Neural cell (in vitro differentiated cells): ENCODE measurements around the gene TIPRL. TPM values are rescaled to one million over a fixed set of nuclear protein-coding genes. Genes with fewer than 3 reads are reported as not detected.
"Not testable (repeated sequence)": the region's sequence is repeated elsewhere in the genome, so short reads cannot be mapped to it uniquely, and the experiment has no call there.

Experiments
- H2AFZ ChIP-seq: fragments of 200-600, 300-800 bp; sonication (generic), shearing (Covaris generic); 2 replicates; pipeline ENCODE4 v1.6.0; 2014; ENCODE audit warnings: low read depth, mild to moderate bottlenecking, antibody characterized with exemption, low read length, moderate library complexity
- H3F3A ChIP-seq: fragments of 200-600 bp; shearing (Covaris generic); 2 replicates; pipeline ENCODE4 v1.6.1; 2016; ENCODE audit warnings: mild to moderate bottlenecking, moderate library complexity, mixed read lengths, antibody characterized with exemption, low read length; ENCODE audit not compliant: insufficient read depth, poor library complexity, severe bottlenecking
- H3K27ac ChIP-seq: fragments of 200-600, 300-800 bp; sonication (generic), shearing (Covaris generic); 2 replicates; pipeline ENCODE4 v1.5.1; 2014; ENCODE audit warnings: mild to moderate bottlenecking, low read length, moderate library complexity
- H3K27me3 ChIP-seq: fragments of 300-800, 200-600 bp; sonication (generic), shearing (Covaris generic); 2 replicates; pipeline ENCODE4 v1.6.0; 2014; ENCODE audit warnings: mild to moderate bottlenecking, low read depth, low read length, moderate library complexity; ENCODE audit not compliant: insufficient read depth
- H3K36me3 ChIP-seq: fragments of 300-800, 200-600 bp; sonication (generic), shearing (Covaris generic); 2 replicates; pipeline ENCODE4 v1.5.1; 2014; ENCODE audit warnings: mild to moderate bottlenecking, antibody characterized with exemption, low read length, moderate library complexity; ENCODE audit not compliant: insufficient read depth
- H3K4me2 ChIP-seq: fragments of 300-800, 200-600 bp; sonication (generic), shearing (Covaris generic); 2 replicates; pipeline ENCODE4 v1.6.0; 2014; ENCODE audit warnings: mild to moderate bottlenecking, low read length
- H3K4me3 ChIP-seq: fragments of 300-800, 200-600 bp; sonication (generic), shearing (Covaris generic); 2 replicates; pipeline ENCODE4 v1.5.1; 2014; ENCODE audit warnings: mild to moderate bottlenecking, low read length, moderate library complexity
- H3K79me2 ChIP-seq: fragments of 200-600 bp; shearing (Covaris generic); replicated peaks from 2 replicates; pipeline ENCODE4 v1.6.0; 2014; ENCODE audit warnings: mild to moderate bottlenecking, low read length, moderate library complexity; ENCODE audit not compliant: insufficient read depth
- H3K9ac ChIP-seq: fragments of 300-800, 200-600 bp; sonication (generic), shearing (Covaris generic); 2 replicates; pipeline ENCODE4 v1.6.1; 2016; ENCODE audit warnings: mild to moderate bottlenecking, low read length, mixed read lengths
- H3K9me2 ChIP-seq: fragments of 200-600 bp; shearing (Covaris generic); 2 replicates; pipeline ENCODE4 v1.6.1; 2016; ENCODE audit warnings: mild to moderate bottlenecking, low read length, mixed read lengths; ENCODE audit not compliant: insufficient read depth
- H3K9me3 ChIP-seq: fragments of 200-600, 300-800 bp; sonication (generic), shearing (Covaris generic); 2 replicates; pipeline ENCODE4 v1.6.1; 2016; ENCODE audit warnings: mild to moderate bottlenecking, mixed run types, low read length, moderate library complexity, mixed read lengths
- H4K20me1 ChIP-seq: fragments of 200-600 bp; shearing (Covaris generic); 2 replicates; pipeline ENCODE4 v1.6.1; 2016; ENCODE audit warnings: mild to moderate bottlenecking, mixed run types; ENCODE audit not compliant: insufficient read depth
- EP300 ChIP-seq: fragments of 450-650 bp; conservative IDR thresholded peaks from 2 replicates; pipeline ENCODE4 v1.6.1; 2014; ENCODE audit warnings: antibody characterized with exemption, mild to moderate bottlenecking, moderate library complexity; ENCODE audit not compliant: poor library complexity, severe bottlenecking
- EZH2 ChIP-seq: fragments of 200-600, 300-800 bp; shearing (Covaris generic), sonication (generic); IDR thresholded peaks from 2 replicates; pipeline ENCODE4 v1.6.1; 2014; ENCODE audit warnings: antibody characterized with exemption, low read length, borderline replicate concordance, mild to moderate bottlenecking; ENCODE audit not compliant: insufficient read depth, poor library complexity, severe bottlenecking
- MXI1 ChIP-seq: fragments of 450-650 bp; conservative IDR thresholded peaks from 2 replicates; pipeline ENCODE4 v1.6.1; 2014; ENCODE audit warnings: antibody characterized with exemption, mild to moderate bottlenecking; ENCODE audit not compliant: poor library complexity, severe bottlenecking
- POLR2AphosphoS5 ChIP-seq: IDR thresholded peaks from 2 replicates; pipeline ENCODE4 v1.6.1; 2012
- RAD21 ChIP-seq: fragments of 450-650 bp; conservative IDR thresholded peaks from 2 replicates; pipeline ENCODE4 v1.6.1; 2014; ENCODE audit warnings: antibody characterized with exemption, mild to moderate bottlenecking, moderate library complexity
- SMC3 ChIP-seq: fragments of 450-650 bp; conservative IDR thresholded peaks from 2 replicates; pipeline ENCODE4 v1.6.1; 2014; ENCODE audit warnings: antibody characterized with exemption, mild to moderate bottlenecking, moderate library complexity; ENCODE audit not compliant: poor library complexity
- TAF1 ChIP-seq: IDR thresholded peaks from 2 replicates; pipeline ENCODE4 v1.6.1; 2012; ENCODE audit warnings: low read depth
- polyA plus RNA-seq: library from polyadenylated mRNA; depleted of rRNA; stranded (reverse); fragments of >200 nt; gene quantifications from 2 replicates; pipeline ENCODE4 v1.2.3, GENCODE V29; 2014
- TF ChIP-seq, protein P1 (sequence below): fragments of 450-650 bp; IDR thresholded peaks from 2 replicates; pipeline ENCODE4 v1.5.1; 2014; ENCODE audit warnings: antibody characterized with exemption, mild to moderate bottlenecking, moderate library complexity; ENCODE audit not compliant: poor library complexity, severe bottlenecking
- TF ChIP-seq, protein P2 (sequence below): IDR thresholded peaks from 2 replicates; pipeline ENCODE4 v1.6.1; 2012; ENCODE audit warnings: borderline replicate concordance

TIPRL gene
- polyA plus RNA-seq, 1 donor from 2014 or later: 131 TPM

DNA sequence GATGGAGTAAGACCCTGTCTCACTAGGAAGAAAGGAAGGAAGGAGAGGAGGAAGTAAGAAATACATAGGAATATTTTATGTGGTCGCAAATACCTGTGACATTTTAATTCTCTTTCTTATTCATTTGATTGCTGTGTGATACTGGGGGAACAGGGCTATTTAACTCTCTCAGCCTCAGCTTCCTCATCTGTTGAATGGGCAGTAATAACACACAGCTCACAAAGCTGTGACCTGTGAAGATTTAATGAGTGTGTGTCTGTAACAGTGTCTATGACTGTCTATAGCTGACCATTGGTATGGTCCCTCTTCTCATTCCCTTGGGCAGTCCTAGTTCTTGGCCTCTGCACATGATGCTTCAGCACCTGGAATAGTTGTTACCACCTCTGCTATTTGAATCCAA lies 28.5 kb upstream of the TIPRL start:
- no peaks in the 10 kb centered on the region for H3K9me3 ChIP-seq
- H3K9me2 ChIP-seq: no peaks in the 10 kb centered on the region
- TF ChIP-seq EP300 (no peak), EZH2 (no peak), RAD21 (no peak), MXI1 (no peak), POLR2AphosphoS5 (no peak), SMC3 (no peak), TAF1 (no peak)
- TF ChIP-seq, protein P1, sequence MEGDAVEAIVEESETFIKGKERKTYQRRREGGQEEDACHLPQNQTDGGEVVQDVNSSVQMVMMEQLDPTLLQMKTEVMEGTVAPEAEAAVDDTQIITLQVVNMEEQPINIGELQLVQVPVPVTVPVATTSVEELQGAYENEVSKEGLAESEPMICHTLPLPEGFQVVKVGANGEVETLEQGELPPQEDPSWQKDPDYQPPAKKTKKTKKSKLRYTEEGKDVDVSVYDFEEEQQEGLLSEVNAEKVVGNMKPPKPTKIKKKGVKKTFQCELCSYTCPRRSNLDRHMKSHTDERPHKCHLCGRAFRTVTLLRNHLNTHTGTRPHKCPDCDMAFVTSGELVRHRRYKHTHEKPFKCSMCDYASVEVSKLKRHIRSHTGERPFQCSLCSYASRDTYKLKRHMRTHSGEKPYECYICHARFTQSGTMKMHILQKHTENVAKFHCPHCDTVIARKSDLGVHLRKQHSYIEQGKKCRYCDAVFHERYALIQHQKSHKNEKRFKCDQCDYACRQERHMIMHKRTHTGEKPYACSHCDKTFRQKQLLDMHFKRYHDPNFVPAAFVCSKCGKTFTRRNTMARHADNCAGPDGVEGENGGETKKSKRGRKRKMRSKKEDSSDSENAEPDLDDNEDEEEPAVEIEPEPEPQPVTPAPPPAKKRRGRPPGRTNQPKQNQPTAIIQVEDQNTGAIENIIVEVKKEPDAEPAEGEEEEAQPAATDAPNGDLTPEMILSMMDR: no peak
- TF ChIP-seq, protein P2, sequence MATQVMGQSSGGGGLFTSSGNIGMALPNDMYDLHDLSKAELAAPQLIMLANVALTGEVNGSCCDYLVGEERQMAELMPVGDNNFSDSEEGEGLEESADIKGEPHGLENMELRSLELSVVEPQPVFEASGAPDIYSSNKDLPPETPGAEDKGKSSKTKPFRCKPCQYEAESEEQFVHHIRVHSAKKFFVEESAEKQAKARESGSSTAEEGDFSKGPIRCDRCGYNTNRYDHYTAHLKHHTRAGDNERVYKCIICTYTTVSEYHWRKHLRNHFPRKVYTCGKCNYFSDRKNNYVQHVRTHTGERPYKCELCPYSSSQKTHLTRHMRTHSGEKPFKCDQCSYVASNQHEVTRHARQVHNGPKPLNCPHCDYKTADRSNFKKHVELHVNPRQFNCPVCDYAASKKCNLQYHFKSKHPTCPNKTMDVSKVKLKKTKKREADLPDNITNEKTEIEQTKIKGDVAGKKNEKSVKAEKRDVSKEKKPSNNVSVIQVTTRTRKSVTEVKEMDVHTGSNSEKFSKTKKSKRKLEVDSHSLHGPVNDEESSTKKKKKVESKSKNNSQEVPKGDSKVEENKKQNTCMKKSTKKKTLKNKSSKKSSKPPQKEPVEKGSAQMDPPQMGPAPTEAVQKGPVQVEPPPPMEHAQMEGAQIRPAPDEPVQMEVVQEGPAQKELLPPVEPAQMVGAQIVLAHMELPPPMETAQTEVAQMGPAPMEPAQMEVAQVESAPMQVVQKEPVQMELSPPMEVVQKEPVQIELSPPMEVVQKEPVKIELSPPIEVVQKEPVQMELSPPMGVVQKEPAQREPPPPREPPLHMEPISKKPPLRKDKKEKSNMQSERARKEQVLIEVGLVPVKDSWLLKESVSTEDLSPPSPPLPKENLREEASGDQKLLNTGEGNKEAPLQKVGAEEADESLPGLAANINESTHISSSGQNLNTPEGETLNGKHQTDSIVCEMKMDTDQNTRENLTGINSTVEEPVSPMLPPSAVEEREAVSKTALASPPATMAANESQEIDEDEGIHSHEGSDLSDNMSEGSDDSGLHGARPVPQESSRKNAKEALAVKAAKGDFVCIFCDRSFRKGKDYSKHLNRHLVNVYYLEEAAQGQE: no peak
- no peaks in the 10 kb centered on the region for H4K20me1 ChIP-seq
- no peak overlapping the region for H3K4me3 ChIP-seq
- no peaks in the 10 kb centered on the region for H3K79me2 ChIP-seq
- H3K27me3 ChIP-seq: no peaks in the 10 kb centered on the region
- H3K27ac ChIP-seq: no peak overlapping the region
- H3K4me2 ChIP-seq: no peak overlapping the region
- no peak overlapping the region for H3K9ac ChIP-seq
- no peak overlapping the region for H2AFZ ChIP-seq
- no peaks in the 10 kb centered on the region for H3F3A ChIP-seq
- H3K36me3 ChIP-seq: no peaks in the 10 kb centered on the region

DNA sequence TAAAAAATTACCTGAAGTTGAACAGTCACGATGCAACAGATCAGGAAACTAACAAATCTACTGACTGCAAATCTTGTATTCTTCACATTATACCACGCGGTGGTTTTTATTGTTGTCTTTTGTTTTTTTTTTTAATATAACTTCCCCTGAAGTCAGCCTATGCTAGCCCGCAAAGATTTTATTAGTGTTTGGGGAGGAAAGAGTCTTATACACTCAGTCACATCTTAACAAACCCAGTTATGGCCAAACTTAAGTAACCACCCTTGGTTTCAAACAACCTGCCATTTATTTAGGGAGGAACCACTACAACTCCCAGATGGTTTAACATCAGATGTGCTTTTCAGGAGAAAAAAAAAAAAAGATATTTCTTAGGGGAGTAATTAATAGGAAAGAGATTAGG lies 26.8 kb upstream of the TIPRL start:
- Histone ChIP-seq H3K27me3 (no peaks in the 10 kb centered on the region), H3K9me3 (no peaks in the 10 kb centered on the region), H3K4me3 (no peak overlapping the region), H3K4me2 (no peak overlapping the region), H3F3A (no peaks in the 10 kb centered on the region), H3K36me3 (no peaks in the 10 kb centered on the region), H3K9ac (no peak overlapping the region), H3K79me2 (no peaks in the 10 kb centered on the region), H3K9me2 (no peaks in the 10 kb centered on the region), H2AFZ (no peak overlapping the region), H4K20me1 (no peaks in the 10 kb centered on the region), H3K27ac (no peak overlapping the region)
- TF ChIP-seq, protein P2: no peak
- TF ChIP-seq POLR2AphosphoS5 (no peak), EP300 (no peak), SMC3 (no peak), EZH2 (no peak), TAF1 (no peak), MXI1 (no peak), RAD21 (no peak)
- TF ChIP-seq, protein P1: no peak

DNA sequence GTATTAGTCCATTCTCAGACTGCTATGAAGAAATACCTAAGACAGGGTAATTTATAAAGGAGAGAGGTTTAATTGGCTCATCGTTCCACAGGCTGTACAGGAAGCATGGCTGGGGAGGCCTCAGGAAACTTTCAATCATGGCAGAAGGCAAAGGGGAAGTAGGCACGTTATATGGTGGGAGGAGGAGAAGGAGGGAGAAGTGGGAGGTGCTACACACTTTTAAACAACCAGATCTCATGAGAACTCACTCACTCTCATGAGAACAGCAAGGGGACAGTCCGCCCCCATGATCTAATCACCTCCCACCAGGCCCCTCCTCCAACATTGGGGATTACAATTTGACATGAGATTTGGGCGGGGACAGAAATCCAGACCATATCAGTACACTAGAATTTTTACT lies 24.1 kb upstream of the TIPRL start:
- not testable (repeated sequence) for H3K9me2 ChIP-seq, H3K79me2 ChIP-seq, H3K4me2 ChIP-seq, H2AFZ ChIP-seq, H3K9ac ChIP-seq, H3K4me3 ChIP-seq, H3K36me3 ChIP-seq, H3K27ac ChIP-seq, H3F3A ChIP-seq, H4K20me1 ChIP-seq, H3K27me3 ChIP-seq, H3K9me3 ChIP-seq
